Mesenchymal stem cell (in vitro differentiated cells and primary cell): ENCODE results near the gene CDH16.

Experiments
- DNase-seq: peaks from one replicate; pipeline ENCODE4 v3.0.0-alpha.2; 2013
- H2AFZ ChIP-seq: one replicate; pipeline ENCODE4 v1.6.1; 2013; ENCODE audit warnings: low read depth, mild to moderate bottlenecking, control low read depth, inconsistent platforms, low read length, moderate library complexity
- H2AK5ac ChIP-seq: 2 replicates; pipeline ENCODE4 v1.6.1; 2013; ENCODE audit warnings: low read length, moderate library complexity, mild to moderate bottlenecking, inconsistent platforms; ENCODE audit not compliant: severe bottlenecking
- H2BK120ac ChIP-seq: one replicate; pipeline ENCODE4 v1.6.1; 2013; ENCODE audit warnings: low read depth, mild to moderate bottlenecking, inconsistent platforms, low read length, moderate library complexity
- H2BK12ac ChIP-seq, 2 experiments: one replicate each; pipeline ENCODE4 v1.6.1; 2013; ENCODE audit warnings: inconsistent platforms in 2 of 2, low read length in 2 of 2, mild to moderate bottlenecking in 2 of 2, moderate library complexity in 2 of 2, control low read depth in 1 of 2
- H2BK15ac ChIP-seq: one replicate; pipeline ENCODE4 v1.6.1; 2013; ENCODE audit warnings: mild to moderate bottlenecking, low read depth, inconsistent platforms; ENCODE audit not compliant: poor library complexity, severe bottlenecking
- H2BK5ac ChIP-seq: 2 replicates; pipeline ENCODE4 v1.6.1; 2013; ENCODE audit warnings: low read depth, mild to moderate bottlenecking, low read length, control low read depth, inconsistent platforms; ENCODE audit not compliant: poor library complexity, severe bottlenecking
- H3K14ac ChIP-seq, 2 experiments: one replicate each; pipeline ENCODE4 v1.6.1; 2013; ENCODE audit warnings: inconsistent platforms in 2 of 2, low read length in 2 of 2, control low read depth in 1 of 2, mild to moderate bottlenecking in 1 of 2, moderate library complexity in 1 of 2
- H3K18ac ChIP-seq, 2 experiments: one replicate each; pipeline ENCODE4 v1.6.1; 2013; ENCODE audit warnings: inconsistent platforms in 2 of 2, low read length in 2 of 2, control low read depth in 1 of 2, low read depth in 1 of 2, mild to moderate bottlenecking in 1 of 2
- H3K23ac ChIP-seq, 2 experiments: one replicate each; pipeline ENCODE4 v1.6.1; 2013; ENCODE audit warnings: inconsistent platforms in 2 of 2, low read length in 2 of 2, mild to moderate bottlenecking in 2 of 2, moderate library complexity in 2 of 2, control low read depth in 1 of 2
- H3K27ac ChIP-seq: 2 replicates; pipeline ENCODE4 v1.5.1; 2013; ENCODE audit warnings: mild to moderate bottlenecking, moderate library complexity, low read length, control low read depth, inconsistent platforms; ENCODE audit not compliant: poor library complexity, severe bottlenecking
- H3K27me3 ChIP-seq, 2 experiments: 2 replicates each; pipeline versions ENCODE4 v1.6.1 to v1.7.0; 2013; ENCODE audit warnings: low read length in 2 of 2, mild to moderate bottlenecking in 2 of 2, moderate library complexity in 2 of 2, control low read depth in 1 of 2, inconsistent platforms in 1 of 2; ENCODE audit not compliant: control insufficient read depth in 1 of 2, insufficient read depth in 1 of 2
- H3K36me3 ChIP-seq, 2 experiments: 2 replicates each; pipeline versions ENCODE4 v1.6.1 to v1.7.0; 2013; ENCODE audit warnings: low read length in 2 of 2, control low read depth in 1 of 2, inconsistent platforms in 1 of 2, low read depth in 1 of 2, mild to moderate bottlenecking in 1 of 2; ENCODE audit not compliant: insufficient read depth in 2 of 2, control insufficient read depth in 1 of 2
- H3K4ac ChIP-seq, 2 experiments: one replicate each; pipeline ENCODE4 v1.6.1; 2013; ENCODE audit warnings: inconsistent platforms in 2 of 2, low read length in 2 of 2, mild to moderate bottlenecking in 2 of 2, moderate library complexity in 2 of 2, control low read depth in 1 of 2, low read depth in 1 of 2
- H3K4me1 ChIP-seq: 2 replicates; pipeline ENCODE4 v1.6.1; 2013; ENCODE audit warnings: low read depth, low read length, control low read depth; ENCODE audit not compliant: control insufficient read depth, insufficient read depth
- H3K4me2 ChIP-seq: 2 replicates; pipeline ENCODE4 v1.6.1; 2013; ENCODE audit warnings: low read length, mild to moderate bottlenecking, inconsistent platforms; ENCODE audit not compliant: poor library complexity, severe bottlenecking
- H3K4me3 ChIP-seq, 2 experiments: 2 replicates each; pipeline versions ENCODE4 v1.5.1 to v1.7.0; 2013; ENCODE audit warnings: low read length in 2 of 2, mild to moderate bottlenecking in 2 of 2, control low read depth in 1 of 2, low read depth in 1 of 2; ENCODE audit not compliant: insufficient read depth in 1 of 2
- H3K79me1 ChIP-seq: replicated peaks from 2 replicates; pipeline ENCODE4 v1.6.1; 2013; ENCODE audit warnings: mild to moderate bottlenecking, control low read depth, low read length, inconsistent platforms; ENCODE audit not compliant: poor library complexity, severe bottlenecking
- H3K9ac ChIP-seq: 2 replicates; pipeline ENCODE4 v1.7.0; 2013; ENCODE audit warnings: mild to moderate bottlenecking, low read length, moderate library complexity
- H3K9me3 ChIP-seq: 2 replicates; pipeline ENCODE4 v1.7.0; 2013; ENCODE audit warnings: mild to moderate bottlenecking, low read length; ENCODE audit not compliant: control insufficient read depth
- H4K8ac ChIP-seq: one replicate; pipeline ENCODE4 v1.6.1; 2013; ENCODE audit warnings: inconsistent platforms, mild to moderate bottlenecking, low read length, moderate library complexity
- H4K91ac ChIP-seq: one replicate; pipeline ENCODE4 v1.6.1; 2013; ENCODE audit warnings: mild to moderate bottlenecking, low read length, inconsistent platforms
- WGBS: methylation state at CpG from one replicate; pipeline ENCODE4 v1.1.7; 2013; ENCODE audit warnings: mixed read lengths; 5-methylcytosine and 5-hydroxymethylcytosine counted together

The CDH16 gene

DNA sequence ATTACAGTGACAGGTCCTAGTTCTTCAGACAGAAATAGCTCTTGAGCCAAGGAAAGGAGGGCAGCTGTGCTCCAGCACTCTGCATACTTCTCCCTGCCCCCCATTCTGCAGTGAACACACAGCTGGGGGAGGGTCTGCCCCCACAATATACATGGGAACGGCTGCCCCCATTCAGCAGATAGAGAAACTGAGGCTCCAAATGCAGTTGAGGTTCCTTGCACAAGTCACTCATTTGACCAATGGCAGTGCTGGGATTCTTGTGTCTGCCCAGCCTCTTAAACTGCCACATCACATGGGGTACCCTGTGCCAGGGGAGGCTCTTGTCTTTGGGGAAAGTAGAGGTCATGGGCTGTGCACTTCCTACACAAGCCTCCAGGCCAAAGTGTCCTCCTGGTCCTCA, 49.3 kb downstream of the CDH16 start:
- no peaks in the 10 kb centered on the region for H3K36me3 ChIP-seq
- no peak overlapping the region for H3K9ac ChIP-seq
- 100% methylated on average over 1 of the region's 1 CpG for WGBS
- H3K4me2 ChIP-seq: no peak overlapping the region
- H3K27me3 ChIP-seq: no peaks in the 10 kb centered on the region
- no peak overlapping the region for H2BK15ac ChIP-seq
- H4K8ac ChIP-seq: no peak overlapping the region
- H2AFZ ChIP-seq: no peak overlapping the region
- peaks cover 10% of the 10 kb centered on the region for H3K4me1 ChIP-seq
- no peak overlapping the region for H2AK5ac ChIP-seq
- H3K23ac ChIP-seq: no peak overlapping the region
- no peak overlapping the region for H3K18ac ChIP-seq
- no peak overlapping the region for H3K4me3 ChIP-seq
- H2BK12ac ChIP-seq: no peak overlapping the region
- H3K9me3 ChIP-seq: no peaks in the 10 kb centered on the region
- H4K91ac ChIP-seq: no peak overlapping the region
- no peak overlapping the region for H3K4ac ChIP-seq
- no peak overlapping the region for H2BK5ac ChIP-seq
- H3K27ac ChIP-seq: no peak overlapping the region
- H3K14ac ChIP-seq: no peak overlapping the region
- H3K79me1 ChIP-seq: peaks cover 2% of the 10 kb centered on the region
- H2BK120ac ChIP-seq: no peak overlapping the region
- no peak for DNase-seq

- H2AFZ ChIP-seq: no peak overlapping the region
- no peaks in the 10 kb centered on the region for H3K79me1 ChIP-seq
- no peak overlapping the region for H3K14ac ChIP-seq
- no peak overlapping the region for H2BK5ac ChIP-seq
- no peak overlapping the region for H2AK5ac ChIP-seq
- no peak overlapping the region for H3K9ac ChIP-seq
- no peak overlapping the region for H2BK15ac ChIP-seq
- no peaks in the 10 kb centered on the region for H3K9me3 ChIP-seq
- H3K4me1 ChIP-seq: peaks cover 4% of the 10 kb centered on the region
- no peak overlapping the region for H3K23ac ChIP-seq
- no peaks in the 10 kb centered on the region for H3K27me3 ChIP-seq
- DNase-seq: no peak
- H3K27ac ChIP-seq: no peak overlapping the region
- H2BK120ac ChIP-seq: no peak overlapping the region
- no peaks in the 10 kb centered on the region for H3K36me3 ChIP-seq
- H3K4ac ChIP-seq: no peak overlapping the region
- no peak overlapping the region for H3K4me3 ChIP-seq
- no peak overlapping the region for H3K4me2 ChIP-seq
- H4K91ac ChIP-seq: no peak overlapping the region
- H3K18ac ChIP-seq: no peak overlapping the region
- H2BK12ac ChIP-seq: no peak overlapping the region
- H4K8ac ChIP-seq: no peak overlapping the region
Measured at GRCh38 chr16:66863707-66864106, 55.0 kb downstream of the CDH16 start.

GRCh38 chr16:66862023-66862520, 56.6 kb downstream of the CDH16 start:
- no peaks in the 10 kb centered on the region for H3K36me3 ChIP-seq
- no peak overlapping the region for H2BK5ac ChIP-seq
- no peak overlapping the region for H3K4me2 ChIP-seq
- no peak overlapping the region for H3K9ac ChIP-seq
- H3K79me1 ChIP-seq: no peaks in the 10 kb centered on the region
- no peak overlapping the region for H2BK12ac ChIP-seq
- no peaks in the 10 kb centered on the region for H3K9me3 ChIP-seq
- H3K27me3 ChIP-seq: no peaks in the 10 kb centered on the region
- 91% methylated on average over 8 of the region's 8 CpGs for WGBS
- H4K91ac ChIP-seq: no peak overlapping the region
- no peak overlapping the region for H3K4me3 ChIP-seq
- H3K23ac ChIP-seq: no peak overlapping the region
- no peak overlapping the region for H2AFZ ChIP-seq
- no peak overlapping the region for H2BK15ac ChIP-seq
- H3K4ac ChIP-seq: no peak overlapping the region
- no peak overlapping the region for H2BK120ac ChIP-seq
- H3K27ac ChIP-seq: no peak overlapping the region
- no peak for DNase-seq
- no peak overlapping the region for H4K8ac ChIP-seq
- no peak overlapping the region for H2AK5ac ChIP-seq
- peaks cover 4% of the 10 kb centered on the region for H3K4me1 ChIP-seq
- H3K14ac ChIP-seq: no peak overlapping the region
- no peak overlapping the region for H3K18ac ChIP-seq

DNA sequence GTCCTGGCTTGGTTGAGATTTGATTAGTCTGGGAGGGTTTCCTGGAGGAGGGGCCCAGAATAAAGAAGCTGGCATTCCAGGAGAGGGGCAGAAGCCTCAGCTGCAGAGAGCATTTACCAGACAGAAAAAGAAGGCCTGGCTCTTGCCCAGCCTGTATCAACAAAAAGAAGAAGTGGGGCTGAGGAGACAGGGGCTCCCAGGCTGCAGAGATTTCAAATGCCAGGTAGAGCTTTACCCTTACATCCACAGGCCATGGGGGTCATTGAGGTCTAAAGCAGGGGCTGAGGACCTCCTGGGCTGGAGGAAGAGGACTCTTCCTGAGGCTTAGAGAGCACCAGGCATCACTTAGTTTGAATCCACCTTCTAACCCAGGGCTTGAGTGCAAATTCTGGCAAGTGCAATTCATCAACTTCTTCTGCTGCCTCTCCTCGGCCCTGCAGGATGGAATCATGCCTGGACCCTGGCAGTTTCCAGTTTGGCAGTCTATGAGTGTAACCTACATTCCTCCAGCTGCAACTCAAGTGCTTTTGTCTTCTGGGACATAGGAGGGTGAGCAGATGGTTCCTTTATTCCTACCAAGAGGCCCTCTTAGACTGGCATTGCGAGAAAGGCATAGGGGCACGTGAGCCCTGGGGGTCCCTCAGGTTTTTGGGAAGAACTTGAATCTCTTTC, 59.2 kb downstream of the CDH16 start:
- no peak overlapping the region for H2BK15ac ChIP-seq
- no peaks in the 10 kb centered on the region for H3K27me3 ChIP-seq
- H3K27ac ChIP-seq: no peak overlapping the region
- DNase-seq: no peak
- H3K36me3 ChIP-seq: no peaks in the 10 kb centered on the region
- H3K23ac ChIP-seq: no peak overlapping the region
- H4K91ac ChIP-seq: no peak overlapping the region
- H3K18ac ChIP-seq: no peak overlapping the region
- no peak overlapping the region for H3K4me3 ChIP-seq
- no peak overlapping the region for H3K14ac ChIP-seq
- no peaks in the 10 kb centered on the region for H3K79me1 ChIP-seq
- WGBS: 89% methylated on average over 3 of the region's 3 CpGs
- H4K8ac ChIP-seq: no peak overlapping the region
- no peak overlapping the region for H3K4me2 ChIP-seq
- H2AK5ac ChIP-seq: no peak overlapping the region
- peaks cover 4% of the 10 kb centered on the region for H3K4me1 ChIP-seq
- H2BK120ac ChIP-seq: no peak overlapping the region
- no peak overlapping the region for H3K9ac ChIP-seq
- H2AFZ ChIP-seq: no peak overlapping the region
- H3K9me3 ChIP-seq: no peaks in the 10 kb centered on the region
- no peak overlapping the region for H2BK5ac ChIP-seq
- no peak overlapping the region for H2BK12ac ChIP-seq
- H3K4ac ChIP-seq: no peak overlapping the region
